HG03558 (cell line): ENCODE results near the gene CAMK2N2.

Source experiments
- ATAC-seq: cut with Tn5 transposase; IDR thresholded peaks from one replicate; pipeline ENCODE4 v1.9.1; 2021; ENCODE audit warnings: moderate number of reproducible peaks; ENCODE audit not compliant: unreplicated experiment; ENCODE audit errors: extremely low read depth

Gene CAMK2N2

GRCh38 chr3:184241447-184242296 is 19.7 kb downstream of the CAMK2N2 start:
- ATAC-seq = no peak

- no peak for ATAC-seq
These were observed 20.3 kb downstream of the CAMK2N2 start for GRCh38 chr3:184241141-184241446.

GRCh38 chr3:184240384-184241140 is 20.8 kb downstream of the CAMK2N2 start:
- ATAC-seq = no peak

- no peak for ATAC-seq
These were observed 21.6 kb downstream of the CAMK2N2 start for GRCh38 chr3:184239708-184240107.

GRCh38 chr3:184239221-184239620 is 22.1 kb downstream of the CAMK2N2 start:
- ATAC-seq = no peak

GRCh38 chr3:184238246-184238818 is 23.0 kb downstream of the CAMK2N2 start:
- ATAC-seq = no peak

GRCh38 chr3:184237807-184238206 is 23.5 kb downstream of the CAMK2N2 start:
- ATAC-seq = no peak

- no peak for ATAC-seq
These were observed 24.1 kb downstream of the CAMK2N2 start for GRCh38 chr3:184237211-184237610.

- ATAC-seq = no peak
These were observed 24.7 kb downstream of the CAMK2N2 start for GRCh38 chr3:184236636-184237035.

- no peak for ATAC-seq
These were observed 25.3 kb downstream of the CAMK2N2 start for GRCh38 chr3:184236033-184236410.

- no peak for ATAC-seq
These were observed 25.8 kb downstream of the CAMK2N2 start for GRCh38 chr3:184235381-184236032.

- no peak for ATAC-seq
These were observed 26.5 kb downstream of the CAMK2N2 start for GRCh38 chr3:184234671-184235380.

GRCh38 chr3:184234224-184234623 is 27.1 kb downstream of the CAMK2N2 start:
- no peak for ATAC-seq

GRCh38 chr3:184233127-184233843 is 28.1 kb downstream of the CAMK2N2 start:
- no peak for ATAC-seq

GRCh38 chr3:184231671-184232070 is 29.7 kb downstream of the CAMK2N2 start:
- no peak for ATAC-seq

GRCh38 chr3:184230603-184231528 is 30.5 kb downstream of the CAMK2N2 start:
- ATAC-seq = no peak

GRCh38 chr3:184230081-184230602 is 31.2 kb downstream of the CAMK2N2 start:
- ATAC-seq = no peak

- ATAC-seq = no peak
These were observed 31.8 kb downstream of the CAMK2N2 start, which contains the start of gene VWA5B2 for GRCh38 chr3:184229394-184230080. Gene VWA5B2 (plus strand): TSS chr3:184229585. CDS start chr3:184230529, 944 bp downstream.
